Caco-2 (cell line): ENCODE results near the gene TMOD1. TPM values are rescaled to one million over a fixed set of nuclear protein-coding genes. Genes with fewer than 3 reads are reported as not detected.
"Not testable (repeated sequence)": the region's sequence is repeated elsewhere in the genome, so short reads cannot be mapped to it uniquely, and the experiment has no call there.

Source experiments
- BruUV-seq: library from RNA; stranded (reverse); fragments of 400-500 nt; replicated peaks from 2 replicates; lab custom pipeline; 2021; lab: Mats Ljungman, UMichigan
- CTCF ChIA-PET: fragments of 300-600 bp; sonication (Branson Sonifier 250); formaldehyde crosslinking; loops from one replicate; lab custom pipeline; 2022; ENCODE audit warnings: antibody characterized with exemption; lab: Charles Lee
- POLR2A ChIA-PET: fragments of 300-600 bp; sonication (Branson Sonifier 250); formaldehyde crosslinking; loops from one replicate; lab custom pipeline; 2022; ENCODE audit warnings: antibody characterized with exemption; lab: Charles Lee
- DNase-seq, 2 experiments: peaks; one replicate each; pipeline versions ENCODE4 v3.0.0 to v3.0.0-alpha.2; 2020 to 2022
- H3K27me3 ChIP-seq: replicated peaks from 2 replicates; pipeline ENCODE4 v1.6.0; 2011; ENCODE audit warnings: low read length; ENCODE audit not compliant: control insufficient read depth, insufficient read depth
- H3K36me3 ChIP-seq: 2 replicates; pipeline ENCODE4 v1.5.1; 2011; ENCODE audit warnings: low read length; ENCODE audit not compliant: control insufficient read depth, insufficient read depth
- H3K4me1 ChIP-seq: fragments of 250-450 bp; sonication (Bioruptor Pico); 2 replicates; pipeline ENCODE4 v1.5.1; 2020; ENCODE audit warnings: mild to moderate bottlenecking
- H3K4me3 ChIP-seq: 2 replicates; pipeline ENCODE4 v1.5.1; 2011; ENCODE audit warnings: low read depth, mild to moderate bottlenecking, control low read depth, low read length
- H3K9me3 ChIP-seq: fragments of 250-450 bp; sonication (Bioruptor Pico); 2 replicates; pipeline ENCODE4 v1.5.1; 2020; ENCODE audit warnings: mild to moderate bottlenecking, moderate library complexity
- H3K27ac Mint-ChIP-seq: one replicate; pipeline ENCODE4 v1.8.0; 2022; ENCODE audit warnings: mixed read lengths; ENCODE audit not compliant: unreplicated experiment
- H3K27me3 Mint-ChIP-seq: one replicate; pipeline ENCODE4 v1.8.0; 2022; ENCODE audit warnings: mixed read lengths; ENCODE audit not compliant: insufficient read depth, unreplicated experiment
- H3K36me3 Mint-ChIP-seq: one replicate; pipeline ENCODE4 v1.8.0; 2022; ENCODE audit warnings: mild to moderate bottlenecking, mixed read lengths; ENCODE audit not compliant: insufficient read depth, unreplicated experiment
- H3K4me1 Mint-ChIP-seq: one replicate; pipeline ENCODE4 v1.8.0; 2022; ENCODE audit warnings: low read depth, mixed read lengths; ENCODE audit not compliant: unreplicated experiment
- H3K4me3 Mint-ChIP-seq: one replicate; pipeline ENCODE4 v1.8.0; 2022; ENCODE audit warnings: mild to moderate bottlenecking, moderate library complexity, mixed read lengths; ENCODE audit not compliant: unreplicated experiment
- H3K9me3 Mint-ChIP-seq: one replicate; pipeline ENCODE4 v1.8.0; 2022; ENCODE audit warnings: mixed read lengths; ENCODE audit not compliant: unreplicated experiment
- CTCF ChIP-seq, 2 experiments: fragments of 200-600 bp in 1 of 2; IDR thresholded peaks; 1 replicate in 1 of 2; 2 replicates in 1 of 2; pipeline versions ENCODE4 v1.5.1 to v1.8.0; 2011 to 2022; ENCODE audit warnings: antibody characterized with exemption in 1 of 2, control low read depth in 1 of 2, inconsistent platforms in 1 of 2, low read depth in 1 of 2, low read length in 1 of 2, mild to moderate bottlenecking in 1 of 2, moderate library complexity in 1 of 2; ENCODE audit not compliant: insufficient read depth in 1 of 2, severe bottlenecking in 1 of 2, unreplicated experiment in 1 of 2
- intact Hi-C: fragments of 100-400 bp; cut with micrococcal nuclease; formaldehyde crosslinking; loops from one replicate; pipeline ENCODE4 v1.10.0; 2022; ENCODE audit not compliant: unreplicated experiment
- total RNA-seq: library from RNA; stranded (reverse); gene quantifications from 2 replicates; pipeline ENCODE4 v1.2.3, GENCODE V29; 2022

The TMOD1 gene
- total RNA-seq, 1 experiment from 2014 or later: 1.1 TPM

GRCh38 chr9:97579914-97580313 lies 78.4 kb downstream of the TMOD1 start:
- CTCF ChIA-PET: no interaction called here
- Histone ChIP-seq H3K36me3 (no peaks in the 10 kb centered on the region), H3K4me3 (no peak overlapping the region), H3K9me3 (no peaks in the 10 kb centered on the region), H3K27me3 (no peaks in the 10 kb centered on the region), H3K4me1 (no peaks in the 10 kb centered on the region)
- H3K27ac Mint-ChIP-seq: no peak overlapping the region
- H3K27me3 Mint-ChIP-seq: no peaks in the 10 kb centered on the region
- H3K9me3 Mint-ChIP-seq: no peaks in the 10 kb centered on the region
- no peak for TF ChIP-seq CTCF (IDR thresholded peaks at IDR 0.05; ENCODE audit: insufficient read depth in 1 of 2, low read depth in 1 of 2, low read length in 1 of 2, severe bottlenecking in 1 of 2, unreplicated experiment in 1 of 2)
- POLR2A ChIA-PET: no interaction called here
- H3K4me3 Mint-ChIP-seq: no peak overlapping the region
- intact Hi-C loops: no loop called here
- no peaks in the 10 kb centered on the region for H3K4me1 Mint-ChIP-seq
- no peaks in the 10 kb centered on the region for H3K36me3 Mint-ChIP-seq
- no peak for DNase-seq
- no TSS peak for BruUV-seq

- H3K4me1 ChIP-seq, intact Hi-C loops, H3K27me3 Mint-ChIP-seq, H3K27ac Mint-ChIP-seq, H3K27me3 ChIP-seq, POLR2A ChIA-PET, H3K9me3 ChIP-seq, H3K4me1 Mint-ChIP-seq, H3K9me3 Mint-ChIP-seq, H3K4me3 Mint-ChIP-seq, H3K36me3 ChIP-seq, CTCF ChIA-PET, H3K4me3 ChIP-seq, BruUV-seq, H3K36me3 Mint-ChIP-seq, DNase-seq: not testable (repeated sequence)
Measured at GRCh38 chr9:97581590-97581989, 80.1 kb downstream of the TMOD1 start.

GRCh38 chr9:97584778-97585177 lies 83.3 kb downstream of the TMOD1 start:
- H3K27me3 ChIP-seq, BruUV-seq, H3K27me3 Mint-ChIP-seq, H3K4me3 ChIP-seq, intact Hi-C loops, H3K4me3 Mint-ChIP-seq, H3K4me1 ChIP-seq, CTCF ChIA-PET, H3K36me3 ChIP-seq, DNase-seq, H3K9me3 ChIP-seq, H3K36me3 Mint-ChIP-seq, POLR2A ChIA-PET, H3K4me1 Mint-ChIP-seq, H3K27ac Mint-ChIP-seq: not testable (repeated sequence)
- H3K9me3 Mint-ChIP-seq: peaks cover 10% of the 10 kb centered on the region

GRCh38 chr9:97586909-97587308 lies 85.4 kb downstream of the TMOD1 start:
- H3K4me3 Mint-ChIP-seq: peak overlapping the region; percentile 75
- not testable (repeated sequence) for BruUV-seq

More at GRCh38 chr9:97586909-97587308, 85.4 kb downstream of the TMOD1 start:
- POLR2A ChIA-PET, H3K27ac Mint-ChIP-seq, H3K9me3 ChIP-seq, H3K36me3 ChIP-seq, H3K36me3 Mint-ChIP-seq, H3K4me1 ChIP-seq, CTCF ChIA-PET, intact Hi-C loops, H3K4me1 Mint-ChIP-seq, H3K27me3 ChIP-seq, H3K27me3 Mint-ChIP-seq: not testable (repeated sequence)
- H3K9me3 Mint-ChIP-seq: peaks cover 10% of the 10 kb centered on the region
- H3K4me3 ChIP-seq: peak overlapping the region; percentile 33
- peak in 1 of 2 experiments; percentile 38 for DNase-seq
